SU-DHL-6 (cell line): ENCODE results near the gene GRIK3.

Source experiments
- H2AFZ ChIP-seq: fragments of 200-600 bp; sonication (generic); 2 replicates; pipeline ENCODE4 v1.6.1; 2014; ENCODE audit warnings: low read depth, mild to moderate bottlenecking, moderate library complexity, mixed read lengths, antibody characterized with exemption, low read length; ENCODE audit not compliant: severe bottlenecking
- H3F3A ChIP-seq: fragments of 200-600 bp; shearing (Covaris generic); 2 replicates; pipeline ENCODE4 v1.6.0; 2016; ENCODE audit warnings: antibody characterized with exemption, mild to moderate bottlenecking; ENCODE audit not compliant: insufficient read depth
- H3K27ac ChIP-seq: fragments of 200-600 bp; sonication (generic); 2 replicates; pipeline ENCODE4 v1.5.1; 2016; ENCODE audit warnings: low read depth, mild to moderate bottlenecking, low read length, moderate library complexity, mixed read lengths
- H3K27me3 ChIP-seq: fragments of 200-600 bp; sonication (generic), shearing (Covaris generic); 2 replicates; pipeline ENCODE4 v1.6.0; 2014; ENCODE audit warnings: mild to moderate bottlenecking, low read length
- H3K36me3 ChIP-seq: fragments of 200-600 bp; sonication (generic); 2 replicates; pipeline ENCODE4 v1.6.1; 2014; ENCODE audit warnings: mild to moderate bottlenecking, low read length, mixed read lengths
- H3K4me2 ChIP-seq: fragments of 300-600, 200-600 bp; shearing (Covaris generic), sonication (generic); 2 replicates; pipeline ENCODE4 v1.6.0; 2014; ENCODE audit warnings: low read length, low read depth, mild to moderate bottlenecking; ENCODE audit not compliant: poor library complexity, severe bottlenecking
- H3K4me3 ChIP-seq: fragments of 200-600 bp; sonication (generic); 2 replicates; pipeline ENCODE4 v1.5.1; 2014; ENCODE audit warnings: antibody characterized with exemption, low read length, mild to moderate bottlenecking, mixed read lengths; ENCODE audit not compliant: insufficient read depth, poor library complexity, severe bottlenecking
- H3K79me2 ChIP-seq: fragments of 200-600 bp; sonication (generic); 2 replicates; pipeline ENCODE4 v1.6.1; 2014; ENCODE audit warnings: mild to moderate bottlenecking, low read length, moderate library complexity; ENCODE audit not compliant: insufficient read depth
- H3K9ac ChIP-seq: fragments of 200-600 bp; sonication (generic); 2 replicates; pipeline ENCODE4 v1.7.0; 2014; ENCODE audit warnings: mild to moderate bottlenecking, low read length
- H3K9me2 ChIP-seq: fragments of 200-600 bp; sonication (generic); replicated peaks from 2 replicates; pipeline ENCODE4 v1.6.1; 2014; ENCODE audit warnings: low read length; ENCODE audit not compliant: insufficient read depth
- H3K9me3 ChIP-seq: fragments of 200-600 bp; sonication (generic); 2 replicates; pipeline ENCODE4 v1.6.1; 2014; ENCODE audit warnings: low read length, mixed read lengths; ENCODE audit not compliant: insufficient read depth
- H4K20me1 ChIP-seq: fragments of 200-600 bp; sonication (generic); 2 replicates; pipeline ENCODE4 v1.6.1; 2014; ENCODE audit warnings: low read depth, mild to moderate bottlenecking, antibody characterized with exemption, low read length, moderate library complexity, mixed read lengths
- EZH2phosphoT487 ChIP-seq: fragments of 200-600 bp; sonication (generic), shearing (Covaris generic); conservative IDR thresholded peaks from 2 replicates; pipeline ENCODE4 v1.6.1; 2018; ENCODE audit warnings: mild to moderate bottlenecking, antibody characterized with exemption, low read length, moderate library complexity, mixed read lengths
- TF ChIP-seq, protein P1 (sequence below): fragments of 200-600 bp; sonication (generic); IDR thresholded peaks from one replicate; pipeline ENCODE4 v1.5.1; 2017; ENCODE audit warnings: antibody characterized with exemption, mild to moderate bottlenecking, low read length, moderate library complexity; ENCODE audit not compliant: insufficient read depth, poor library complexity, severe bottlenecking

GRIK3 gene

DNA sequence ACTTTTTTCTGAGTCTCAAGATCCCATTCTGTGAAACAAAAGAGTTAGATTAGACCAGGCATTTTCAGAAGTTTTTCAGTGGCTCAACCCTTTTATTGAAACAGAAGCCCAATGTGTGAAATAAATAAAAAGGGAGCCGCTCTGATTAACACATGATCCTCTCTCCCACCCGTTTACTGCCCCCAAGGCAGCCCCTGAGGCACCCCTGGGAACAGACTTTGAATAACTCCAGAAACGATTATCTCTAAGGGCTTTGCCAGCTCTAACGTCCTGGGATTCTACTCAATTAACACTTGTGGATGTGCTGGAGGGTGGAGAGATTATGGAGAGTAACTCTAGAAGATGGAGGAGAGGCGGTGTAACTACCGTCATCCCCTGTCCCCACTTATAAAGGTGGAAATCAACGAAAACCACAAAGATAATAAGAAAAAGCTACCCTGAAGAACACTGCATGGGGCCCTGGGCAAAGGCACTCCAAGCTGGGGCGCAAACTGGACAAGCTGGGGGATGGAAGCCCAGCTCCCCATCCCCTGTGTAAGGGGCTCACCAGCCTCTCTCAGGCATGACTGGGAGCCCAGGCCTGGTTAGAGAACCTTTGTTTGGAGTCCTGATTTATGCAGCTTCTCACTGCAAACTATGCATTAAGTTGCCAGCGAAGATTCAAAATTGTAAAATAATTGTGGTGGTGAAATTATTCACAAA, 39.0 kb upstream of the GRIK3 start:
- no peaks in the 10 kb centered on the region for H3K79me2 ChIP-seq
- H3K9ac ChIP-seq = no peak overlapping the region
- H3K4me3 ChIP-seq = no peak overlapping the region
- H4K20me1 ChIP-seq = no peaks in the 10 kb centered on the region
- H3K9me3 ChIP-seq = no peaks in the 10 kb centered on the region
- H3K27ac ChIP-seq = no peak overlapping the region
- H3F3A ChIP-seq = no peaks in the 10 kb centered on the region
- H3K9me2 ChIP-seq = no peaks in the 10 kb centered on the region
- no peaks in the 10 kb centered on the region for H3K36me3 ChIP-seq
- H3K27me3 ChIP-seq = no peaks in the 10 kb centered on the region
- no peak overlapping the region for H3K4me2 ChIP-seq
- no peak overlapping the region for H2AFZ ChIP-seq
- TF ChIP-seq, protein P1, sequence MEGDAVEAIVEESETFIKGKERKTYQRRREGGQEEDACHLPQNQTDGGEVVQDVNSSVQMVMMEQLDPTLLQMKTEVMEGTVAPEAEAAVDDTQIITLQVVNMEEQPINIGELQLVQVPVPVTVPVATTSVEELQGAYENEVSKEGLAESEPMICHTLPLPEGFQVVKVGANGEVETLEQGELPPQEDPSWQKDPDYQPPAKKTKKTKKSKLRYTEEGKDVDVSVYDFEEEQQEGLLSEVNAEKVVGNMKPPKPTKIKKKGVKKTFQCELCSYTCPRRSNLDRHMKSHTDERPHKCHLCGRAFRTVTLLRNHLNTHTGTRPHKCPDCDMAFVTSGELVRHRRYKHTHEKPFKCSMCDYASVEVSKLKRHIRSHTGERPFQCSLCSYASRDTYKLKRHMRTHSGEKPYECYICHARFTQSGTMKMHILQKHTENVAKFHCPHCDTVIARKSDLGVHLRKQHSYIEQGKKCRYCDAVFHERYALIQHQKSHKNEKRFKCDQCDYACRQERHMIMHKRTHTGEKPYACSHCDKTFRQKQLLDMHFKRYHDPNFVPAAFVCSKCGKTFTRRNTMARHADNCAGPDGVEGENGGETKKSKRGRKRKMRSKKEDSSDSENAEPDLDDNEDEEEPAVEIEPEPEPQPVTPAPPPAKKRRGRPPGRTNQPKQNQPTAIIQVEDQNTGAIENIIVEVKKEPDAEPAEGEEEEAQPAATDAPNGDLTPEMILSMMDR = no peak
- TF ChIP-seq EZH2phosphoT487 = no peak

DNA sequence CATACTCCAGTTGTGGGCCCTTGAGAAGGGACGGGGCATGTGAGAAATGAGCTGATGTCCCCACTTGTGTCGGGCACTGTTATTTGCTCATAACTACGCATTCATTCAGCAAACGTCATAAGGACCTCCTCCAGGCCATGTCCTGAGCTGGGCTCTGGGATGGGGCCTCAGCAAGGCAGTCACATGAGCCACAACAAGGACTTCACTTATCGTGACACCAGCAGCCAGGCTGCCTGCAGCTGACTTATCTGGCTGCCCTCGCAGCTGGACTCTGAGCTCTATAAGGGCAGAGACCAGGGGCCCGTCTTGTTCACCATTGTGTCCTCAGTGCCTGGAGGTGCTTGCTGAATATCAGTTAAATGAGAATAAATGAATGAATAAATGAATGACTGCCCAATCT, 37.5 kb upstream of the GRIK3 start:
- H3K27ac ChIP-seq = no peak overlapping the region
- H3K27me3 ChIP-seq = no peaks in the 10 kb centered on the region
- no peak overlapping the region for H3K4me2 ChIP-seq
- H3K9ac ChIP-seq = no peak overlapping the region
- H3K9me2 ChIP-seq = no peaks in the 10 kb centered on the region
- H3K9me3 ChIP-seq = no peaks in the 10 kb centered on the region
- H3F3A ChIP-seq = no peaks in the 10 kb centered on the region
- TF ChIP-seq EZH2phosphoT487 = no peak
- TF ChIP-seq, protein P1 = no peak
- H2AFZ ChIP-seq = no peak overlapping the region
- H3K79me2 ChIP-seq = no peaks in the 10 kb centered on the region
- no peak overlapping the region for H3K4me3 ChIP-seq
- H4K20me1 ChIP-seq = no peaks in the 10 kb centered on the region
- H3K36me3 ChIP-seq = no peaks in the 10 kb centered on the region

DNA sequence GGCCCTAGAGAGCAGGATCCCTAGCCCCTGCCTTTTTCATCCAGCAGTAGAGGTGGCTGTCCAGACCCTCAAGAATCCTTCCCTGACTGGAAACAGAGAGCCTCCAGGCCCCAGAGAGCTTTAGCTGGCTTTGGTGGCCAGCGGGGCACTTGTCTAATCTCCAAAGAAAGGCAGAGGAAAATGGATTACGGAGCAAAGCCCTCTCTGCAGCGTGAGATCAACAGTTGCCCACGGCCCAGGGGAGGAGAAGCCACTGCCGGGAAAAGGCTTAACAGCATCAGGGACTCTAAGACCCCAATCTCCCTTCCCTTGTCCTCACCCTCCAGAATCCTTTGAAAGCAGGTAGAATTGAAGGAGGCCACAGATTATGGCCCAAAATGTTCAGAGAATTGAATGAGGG, 35.8 kb upstream of the GRIK3 start:
- H3K79me2 ChIP-seq = no peaks in the 10 kb centered on the region
- no peak overlapping the region for H3K27ac ChIP-seq
- H3K9me2 ChIP-seq = no peaks in the 10 kb centered on the region
- H3K9me3 ChIP-seq = no peaks in the 10 kb centered on the region
- H3K27me3 ChIP-seq = no peaks in the 10 kb centered on the region
- no peaks in the 10 kb centered on the region for H3K36me3 ChIP-seq
- no peak overlapping the region for H3K4me3 ChIP-seq
- TF ChIP-seq, protein P1 = no peak
- TF ChIP-seq EZH2phosphoT487 = no peak
- H3F3A ChIP-seq = no peaks in the 10 kb centered on the region
- no peak overlapping the region for H3K4me2 ChIP-seq
- H4K20me1 ChIP-seq = no peaks in the 10 kb centered on the region
- H3K9ac ChIP-seq = no peak overlapping the region
- no peak overlapping the region for H2AFZ ChIP-seq
